WI38 (cell line): ENCODE results near the gene GALNTL6.

Experiments
- H3K4me3 ChIP-seq: 2 replicates; pipeline ENCODE4 v1.5.1; 2011; ENCODE audit warnings: low read depth, mild to moderate bottlenecking, control low read depth, low read length
- TF ChIP-seq, protein P1 (sequence below): IDR thresholded peaks from 2 replicates; pipeline ENCODE4 v1.5.1; 2012; ENCODE audit warnings: low read depth, mild to moderate bottlenecking, control low read depth, low read length

The GALNTL6 gene

GRCh38 chr4:172253409-172253808 lies 440.2 kb downstream of the GALNTL6 start:
- no peak overlapping the region for H3K4me3 ChIP-seq
- TF ChIP-seq, protein P1, sequence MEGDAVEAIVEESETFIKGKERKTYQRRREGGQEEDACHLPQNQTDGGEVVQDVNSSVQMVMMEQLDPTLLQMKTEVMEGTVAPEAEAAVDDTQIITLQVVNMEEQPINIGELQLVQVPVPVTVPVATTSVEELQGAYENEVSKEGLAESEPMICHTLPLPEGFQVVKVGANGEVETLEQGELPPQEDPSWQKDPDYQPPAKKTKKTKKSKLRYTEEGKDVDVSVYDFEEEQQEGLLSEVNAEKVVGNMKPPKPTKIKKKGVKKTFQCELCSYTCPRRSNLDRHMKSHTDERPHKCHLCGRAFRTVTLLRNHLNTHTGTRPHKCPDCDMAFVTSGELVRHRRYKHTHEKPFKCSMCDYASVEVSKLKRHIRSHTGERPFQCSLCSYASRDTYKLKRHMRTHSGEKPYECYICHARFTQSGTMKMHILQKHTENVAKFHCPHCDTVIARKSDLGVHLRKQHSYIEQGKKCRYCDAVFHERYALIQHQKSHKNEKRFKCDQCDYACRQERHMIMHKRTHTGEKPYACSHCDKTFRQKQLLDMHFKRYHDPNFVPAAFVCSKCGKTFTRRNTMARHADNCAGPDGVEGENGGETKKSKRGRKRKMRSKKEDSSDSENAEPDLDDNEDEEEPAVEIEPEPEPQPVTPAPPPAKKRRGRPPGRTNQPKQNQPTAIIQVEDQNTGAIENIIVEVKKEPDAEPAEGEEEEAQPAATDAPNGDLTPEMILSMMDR = no peak

GRCh38 chr4:172256820-172257219 lies 443.6 kb downstream of the GALNTL6 start:
- TF ChIP-seq, protein P1 = no peak

GRCh38 chr4:172270397-172270796 lies 457.2 kb downstream of the GALNTL6 start:
- H3K4me3 ChIP-seq = no peak overlapping the region
- TF ChIP-seq, protein P1 = no peak

More at GRCh38 chr4:172256820-172257219, 443.6 kb downstream of the GALNTL6 start:
- H3K4me3 ChIP-seq = no peak overlapping the region

GRCh38 chr4:172287117-172287516 lies 473.9 kb downstream of the GALNTL6 start:
- TF ChIP-seq, protein P1 = no peak
- no peak overlapping the region for H3K4me3 ChIP-seq

- no peak overlapping the region for H3K4me3 ChIP-seq
- TF ChIP-seq, protein P1 = no peak
These were observed 492.5 kb downstream of the GALNTL6 start for GRCh38 chr4:172305698-172306097.

DNA sequence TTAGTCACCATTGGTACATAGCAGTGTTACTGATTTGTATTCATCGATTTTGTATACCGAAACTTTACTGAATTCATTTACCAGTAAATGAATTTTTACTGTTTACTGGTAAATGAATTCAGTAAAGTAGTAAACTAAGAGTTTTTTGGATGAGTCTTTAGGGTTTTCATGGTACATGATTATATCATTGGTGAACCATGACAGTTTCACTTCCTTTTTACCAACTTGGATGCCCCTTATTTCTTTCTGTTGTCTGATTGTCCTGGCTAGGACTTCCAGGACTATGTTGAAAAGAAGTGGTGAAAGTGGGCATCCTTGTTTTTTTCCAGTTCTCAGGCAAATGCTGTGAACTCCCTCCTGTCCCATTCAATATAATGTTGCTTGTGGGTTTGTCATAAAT lies 494.9 kb downstream of the GALNTL6 start:
- H3K4me3 ChIP-seq = no peak overlapping the region
- TF ChIP-seq, protein P1 = no peak

DNA sequence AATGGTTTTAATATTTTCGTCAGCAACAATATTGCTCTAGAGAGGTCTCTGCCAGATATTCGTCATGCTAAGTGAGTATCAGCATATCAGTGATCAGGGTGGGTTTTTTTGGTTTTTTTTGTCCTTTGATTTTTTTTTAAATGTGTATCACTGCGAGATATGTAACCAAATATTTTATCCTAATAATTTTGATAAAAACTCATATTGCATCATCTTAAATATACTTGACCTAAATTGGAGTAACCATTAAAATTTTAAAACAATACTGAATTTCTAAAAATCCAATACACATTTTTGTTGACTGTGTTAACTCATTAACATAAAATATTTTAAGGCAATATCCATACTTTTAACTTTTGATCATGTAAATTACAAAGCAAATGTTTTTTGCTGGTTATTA lies 498.5 kb downstream of the GALNTL6 start:
- no peak overlapping the region for H3K4me3 ChIP-seq
- TF ChIP-seq, protein P1 = no peak
